ENCODE data around the gene SMG6. TPM values are rescaled to one million over a fixed set of nuclear protein-coding genes. Genes with fewer than 3 reads are reported as not detected.

Gene SMG6
- total RNA-seq, 1 donor from 2014 or later, result 47.7 TPM

GRCh38 chr17:2124391-2124790 lies 179.2 kb downstream of the SMG6 start:
- Mint-ChIP-seq H3K36me3 (ENCODE audit: insufficient read depth) (peaks cover 11% of the 10 kb centered on the region), H3K27ac (no peak overlapping the region), H3K27me3 (no peaks in the 10 kb centered on the region), H3K4me1 (ENCODE audit: low read depth) (no peaks in the 10 kb centered on the region), H3K4me3 (ENCODE audit: low read depth) (no peak overlapping the region), H3K9me3 (ENCODE audit: low read depth) (no peaks in the 10 kb centered on the region)
- no peak for DNase-seq (ENCODE audit: low spot score, unreplicated experiment)
- TF ChIP-seq CTCF (IDR thresholded peaks at IDR 0.05; ENCODE audit: unreplicated experiment), result no peak

- Mint-ChIP-seq H3K9me3 (ENCODE audit: low read depth) (no peaks in the 10 kb centered on the region), H3K4me3 (ENCODE audit: low read depth) (no peak overlapping the region), H3K4me1 (ENCODE audit: low read depth) (no peaks in the 10 kb centered on the region), H3K27ac (peak overlapping the region; percentile 33), H3K27me3 (no peaks in the 10 kb centered on the region), H3K36me3 (ENCODE audit: insufficient read depth) (peaks cover 11% of the 10 kb centered on the region)
- no peak for TF ChIP-seq CTCF (IDR thresholded peaks at IDR 0.05; ENCODE audit: unreplicated experiment)
- DNase-seq (ENCODE audit: low spot score, unreplicated experiment), result no peak
Observed at GRCh38 chr17:2123375-2124251, 180.0 kb downstream of the SMG6 start.

- no peak overlapping the region for H3K4me3 Mint-ChIP-seq (ENCODE audit: low read depth)
- no peak for TF ChIP-seq CTCF (IDR thresholded peaks at IDR 0.05; ENCODE audit: unreplicated experiment)
- peak overlapping the region; percentile 33 for H3K27ac Mint-ChIP-seq
- no peaks in the 10 kb centered on the region for H3K4me1 Mint-ChIP-seq (ENCODE audit: low read depth)
- H3K27me3 Mint-ChIP-seq, result no peaks in the 10 kb centered on the region
- H3K36me3 Mint-ChIP-seq (ENCODE audit: insufficient read depth), result peaks cover 11% of the 10 kb centered on the region
- no peaks in the 10 kb centered on the region for H3K9me3 Mint-ChIP-seq (ENCODE audit: low read depth)
- DNase-seq (ENCODE audit: low spot score, unreplicated experiment), result no peak
Observed at GRCh38 chr17:2122641-2123302, 180.8 kb downstream of the SMG6 start.

GRCh38 chr17:2120586-2121335 lies 182.8 kb downstream of the SMG6 start:
- no peak for DNase-seq (ENCODE audit: low spot score, unreplicated experiment)
- H3K27me3 Mint-ChIP-seq, result no peaks in the 10 kb centered on the region
- no peaks in the 10 kb centered on the region for H3K4me1 Mint-ChIP-seq (ENCODE audit: low read depth)
- H3K27ac Mint-ChIP-seq, result no peak overlapping the region
- TF ChIP-seq CTCF (IDR thresholded peaks at IDR 0.05; ENCODE audit: unreplicated experiment), result no peak
- peaks cover 7% of the 10 kb centered on the region for H3K36me3 Mint-ChIP-seq (ENCODE audit: insufficient read depth)
- H3K9me3 Mint-ChIP-seq (ENCODE audit: low read depth), result no peaks in the 10 kb centered on the region
- H3K4me3 Mint-ChIP-seq (ENCODE audit: low read depth), result no peak overlapping the region

GRCh38 chr17:2113279-2113622 lies 190.3 kb downstream of the SMG6 start:
- H3K4me3 Mint-ChIP-seq (ENCODE audit: low read depth), result no peak overlapping the region
- H3K9me3 Mint-ChIP-seq (ENCODE audit: low read depth), result no peaks in the 10 kb centered on the region
- H3K27ac Mint-ChIP-seq, result no peak overlapping the region
- no peak for DNase-seq (ENCODE audit: low spot score, unreplicated experiment)
- no peaks in the 10 kb centered on the region for H3K27me3 Mint-ChIP-seq
- H3K4me1 Mint-ChIP-seq (ENCODE audit: low read depth), result peaks cover 10% of the 10 kb centered on the region
- H3K36me3 Mint-ChIP-seq (ENCODE audit: insufficient read depth), result peaks cover 3% of the 10 kb centered on the region
- no peak for TF ChIP-seq CTCF (IDR thresholded peaks at IDR 0.05; ENCODE audit: unreplicated experiment)
